WTC11 (cell line): ENCODE measurements around the gene TMED1. TPM values are rescaled to one million over a fixed set of nuclear protein-coding genes. Genes with fewer than 3 reads are reported as not detected.

Experiments
- ATAC-seq: fragments of 200-7000 bp; cut with Tn5 transposase; 2 replicates; pipeline ENCODE4 v1.10.0; 2021; ENCODE audit warnings: mild to moderate bottlenecking, moderate library complexity
- CTCF ChIA-PET: fragments of 300-600 bp; sonication (Branson Sonifier 250); formaldehyde crosslinking; loops from one replicate; lab custom pipeline; 2021; ENCODE audit warnings: antibody characterized with exemption; lab: Charles Lee
- POLR2A ChIA-PET: fragments of 350-600 bp; sonication (Branson Sonifier 250); formaldehyde crosslinking; loops from one replicate; lab custom pipeline; 2021; ENCODE audit warnings: antibody characterized with exemption; lab: Charles Lee
- DNase-seq: peaks from one replicate; pipeline ENCODE4 v3.0.0; 2021; ENCODE audit warnings: low spot score
- H3K27ac Mint-ChIP-seq: 2 replicates; pipeline ENCODE4 v1.8.0; 2021; ENCODE audit warnings: mixed read lengths
- H3K27me3 Mint-ChIP-seq: 2 replicates; pipeline ENCODE4 v1.8.0; 2021; ENCODE audit warnings: low read depth, mild to moderate bottlenecking, moderate library complexity, mixed read lengths
- H3K36me3 Mint-ChIP-seq: 2 replicates; pipeline ENCODE4 v1.8.0; 2021; ENCODE audit warnings: mixed read lengths
- H3K4me1 Mint-ChIP-seq: 2 replicates; pipeline ENCODE4 v1.8.0; 2022; ENCODE audit warnings: mixed read lengths
- H3K4me3 Mint-ChIP-seq: 2 replicates; pipeline ENCODE4 v1.8.0; 2021; ENCODE audit warnings: mild to moderate bottlenecking, moderate library complexity, mixed read lengths
- H3K9me3 Mint-ChIP-seq: 2 replicates; pipeline ENCODE4 v1.8.0; 2021; ENCODE audit warnings: mixed read lengths
- ARID4B ChIP-seq: sonication (generic); formaldehyde crosslinking; IDR thresholded peaks from 2 replicates; pipeline ENCODE4 v1.8.0; 2023; ENCODE audit warnings: missing genetic modification reagents, mild to moderate bottlenecking, borderline replicate concordance
- CBFB ChIP-seq: sonication (generic); formaldehyde crosslinking; IDR thresholded peaks from 2 replicates; pipeline ENCODE4 v1.8.1; 2022; ENCODE audit warnings: mild to moderate bottlenecking, low read depth, missing genetic modification reagents
- CDX4 ChIP-seq: fragments of 250-450 bp; sonication (Bioruptor Pico); IDR thresholded peaks from 2 replicates; pipeline ENCODE4 v1.9.0; 2021; ENCODE audit warnings: moderate library complexity, mild to moderate bottlenecking, inconsistent platforms, borderline replicate concordance
- CREB1 ChIP-seq: sonication (generic); formaldehyde crosslinking; IDR thresholded peaks from 2 replicates; pipeline ENCODE4 v1.8.0; 2023; ENCODE audit warnings: mild to moderate bottlenecking, missing genetic modification reagents
- EMX1 ChIP-seq: fragments of 250-450 bp; sonication (Bioruptor Pico); IDR thresholded peaks from 2 replicates; pipeline ENCODE4 v1.8.0; 2021; ENCODE audit warnings: mild to moderate bottlenecking
- ESRRA ChIP-seq: sonication (generic); formaldehyde crosslinking; IDR thresholded peaks from 2 replicates; pipeline ENCODE4 v1.8.1; 2022; ENCODE audit warnings: mild to moderate bottlenecking, missing genetic modification reagents, borderline replicate concordance
- FOXK1 ChIP-seq: sonication (generic); formaldehyde crosslinking; IDR thresholded peaks from 2 replicates; pipeline ENCODE4 v1.8.0; 2022; ENCODE audit warnings: mild to moderate bottlenecking, moderate library complexity, missing genetic modification reagents
- FOXP1 ChIP-seq: sonication (generic); formaldehyde crosslinking; IDR thresholded peaks from 2 replicates; pipeline ENCODE4 v1.8.0; 2022; ENCODE audit warnings: missing genetic modification reagents, mild to moderate bottlenecking, moderate library complexity, borderline replicate concordance
- GABPB1 ChIP-seq: sonication (generic); formaldehyde crosslinking; IDR thresholded peaks from 2 replicates; pipeline ENCODE4 v1.8.1; 2023; ENCODE audit warnings: mild to moderate bottlenecking, missing genetic modification reagents
- HMGA2 ChIP-seq: fragments of 250-450 bp; sonication (Bioruptor Pico); IDR thresholded peaks from 2 replicates; pipeline ENCODE4 v1.4.0; 2021; ENCODE audit warnings: mild to moderate bottlenecking, moderate library complexity
- NR1H2 ChIP-seq: sonication (generic); formaldehyde crosslinking; IDR thresholded peaks from 2 replicates; pipeline ENCODE4 v1.9.0; 2021; ENCODE audit warnings: mild to moderate bottlenecking, moderate library complexity, missing genetic modification reagents
- NR2C2 ChIP-seq: sonication (generic); formaldehyde crosslinking; IDR thresholded peaks from 2 replicates; pipeline ENCODE4 v1.8.0; 2022; ENCODE audit warnings: mild to moderate bottlenecking, missing genetic modification reagents
- PRDM15 ChIP-seq: sonication (generic); formaldehyde crosslinking; IDR thresholded peaks from 2 replicates; pipeline ENCODE4 v1.8.0; 2022; ENCODE audit warnings: missing genetic modification reagents
- STAT6 ChIP-seq: sonication (generic); formaldehyde crosslinking; conservative IDR thresholded peaks from 2 replicates; pipeline ENCODE4 v1.8.1; 2023; ENCODE audit warnings: mild to moderate bottlenecking, low read depth, missing genetic modification reagents, moderate library complexity
- total RNA-seq: library from RNA; stranded (reverse); gene quantifications from 3 replicates; pipeline ENCODE4 v1.2.3, GENCODE V29; 2021
- TF ChIP-seq, protein P1 (sequence below): sonication (generic); formaldehyde crosslinking; IDR thresholded peaks from 2 replicates; pipeline ENCODE4 v1.8.1; 2023; ENCODE audit warnings: mild to moderate bottlenecking, missing genetic modification reagents, moderate library complexity

Gene TMED1
- total RNA-seq, 1 experiment from 2014 or later = 28.5 TPM

GRCh38 chr19:10803252-10803651 lies 32.8 kb downstream of the TMED1 start (continued):
- TF ChIP-seq PRDM15 (CRISPR knock-in tag) (no peak), EMX1 (CRISPR knock-in tag) (no peak), ESRRA (CRISPR knock-in tag) (no peak), CDX4 (CRISPR knock-in tag) (no peak)

DNA sequence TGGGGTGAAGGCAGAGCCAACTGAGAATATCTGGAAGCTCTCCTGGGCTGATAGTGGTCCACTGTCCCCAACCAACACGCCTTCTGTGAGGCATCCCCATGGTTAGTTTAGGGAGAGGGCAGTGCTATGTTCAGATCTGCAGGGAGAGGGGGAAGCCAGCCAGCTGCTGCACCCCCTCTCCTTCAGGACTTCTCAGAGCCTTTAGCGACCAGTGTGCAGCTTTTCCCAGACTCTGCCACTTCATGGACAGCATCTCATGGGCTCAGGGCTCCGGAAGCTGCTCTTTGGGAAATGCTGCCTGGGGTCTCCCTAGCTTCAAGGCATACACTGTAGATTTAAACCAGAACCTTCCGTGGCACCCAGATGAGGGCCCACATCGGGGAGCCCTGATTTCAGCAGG lies 33.5 kb downstream of the TMED1 start:
- ChIA-PET CTCF (interaction anchor here (1.0 to 1.2 kb wide), 2 partner anchors 56 to 221 kb away, joined by 3 read pairs; no protein-coding TSS in a partner anchor), POLR2A (no interaction called here)
- Mint-ChIP-seq H3K4me3 (no peak overlapping the region), H3K36me3 (peaks cover 34% of the 10 kb centered on the region), H3K27me3 (no peaks in the 10 kb centered on the region), H3K4me1 (no peaks in the 10 kb centered on the region), H3K27ac (no peak overlapping the region; the same call in 1 of the 2 replicates), H3K9me3 (no peaks in the 10 kb centered on the region)
- no peak for TF ChIP-seq CREB1
- no peak for TF ChIP-seq STAT6 (CRISPR knock-in tag)
- TF ChIP-seq HMGA2 (CRISPR knock-in tag) = no peak
- no peak for TF ChIP-seq CBFB (CRISPR knock-in tag)
- TF ChIP-seq ARID4B = no peak
- TF ChIP-seq GABPB1 (CRISPR knock-in tag) = no peak
- no peak for TF ChIP-seq NR1H2 (CRISPR knock-in tag)
- no peak for TF ChIP-seq FOXK1 (CRISPR knock-in tag)
- TF ChIP-seq ESRRA (CRISPR knock-in tag) = no peak
- TF ChIP-seq, protein P1, sequence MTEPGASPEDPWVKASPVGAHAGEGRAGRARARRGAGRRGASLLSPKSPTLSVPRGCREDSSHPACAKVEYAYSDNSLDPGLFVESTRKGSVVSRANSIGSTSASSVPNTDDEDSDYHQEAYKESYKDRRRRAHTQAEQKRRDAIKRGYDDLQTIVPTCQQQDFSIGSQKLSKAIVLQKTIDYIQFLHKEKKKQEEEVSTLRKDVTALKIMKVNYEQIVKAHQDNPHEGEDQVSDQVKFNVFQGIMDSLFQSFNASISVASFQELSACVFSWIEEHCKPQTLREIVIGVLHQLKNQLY (CRISPR knock-in tag) = no peak
- TF ChIP-seq FOXP1 = no peak
- TF ChIP-seq NR2C2 = no peak
- DNase-seq (no peak), ATAC-seq (no peak)
